Right cardiac atrium (tissue), 5 donors: Measurements from ENCODE around the gene KRT16. TPM values are rescaled to one million over a fixed set of nuclear protein-coding genes. Genes with fewer than 3 reads are reported as not detected.
"Not testable (repeated sequence)": the region's sequence is repeated elsewhere in the genome, so short reads cannot be mapped to it uniquely, and the experiment has no call there.

Source experiments
- ATAC-seq, 2 donors: fragments of 200-7000 bp; cut with Tn5 transposase; one replicate each; pipeline versions ENCODE4 v1.8.0 to v1.9.1; 2020; ENCODE audit warnings: moderate library complexity in 2 of 2, mild to moderate bottlenecking in 1 of 2
- DNase-seq, 3 donors: peaks; one replicate each; pipeline ENCODE4 v3.0.0-alpha.2; 2020
- H3K27ac ChIP-seq: one replicate; pipeline ENCODE4 v1.5.1; 2013; ENCODE audit warnings: mild to moderate bottlenecking, low read length, control low read depth, moderate library complexity
- H3K27me3 ChIP-seq: one replicate; pipeline ENCODE4 v1.6.1; 2013; ENCODE audit not compliant: control insufficient read depth, insufficient read depth
- H3K4me1 ChIP-seq: one replicate; pipeline ENCODE4 v1.6.1; 2013; ENCODE audit warnings: low read length; ENCODE audit not compliant: control insufficient read depth, insufficient read depth
- H3K4me3 ChIP-seq: one replicate; pipeline ENCODE4 v1.5.1; 2013; ENCODE audit warnings: low read length, control low read depth
- H3K9me3 ChIP-seq: one replicate; pipeline ENCODE4 v1.6.1; 2013; ENCODE audit warnings: low read length; ENCODE audit not compliant: control insufficient read depth
- WGBS: extraction: QIAGEN DNeasy Blood & Tissue Kit; methylation state at CpG from one replicate; pipeline ENCODE4 v1.1.7; 2013; 5-methylcytosine and 5-hydroxymethylcytosine counted together
- intact Hi-C, 4 donors: fragments of 100-400 bp; cut with DNase I; formaldehyde crosslinking; loops; one replicate each; pipeline versions ENCODE4 v1.11.0 to v1.14.0; 2022 to 2023
- polyA plus RNA-seq: library from polyadenylated mRNA; stranded (reverse); fragments of 200-250 nt; gene quantifications from one replicate; pipeline ENCODE4 v1.2.3, GENCODE V29; 2013
- total RNA-seq, 4 donors: library from RNA; stranded (reverse); fragmentation: NEBNext Ultra II Directional; extraction: Animal tissue kit (Norgen Biotek cat#: 25700); gene quantifications; one replicate each; pipeline ENCODE4 v1.2.1, GENCODE V29; 2021
- donor health status: healthy with polysubstance abuse.
- donor health status: DM: no; HTN: yes; CAD: no.
- donor health status: DM: no; HTN: no; CAD: no.
- donor health status: DM: no; HTN: yes; CAD: no; lungs with severe emphysema.
- donor health status: DM: yes; HTN: yes; CAD: no.

KRT16 gene
- total and polyA plus RNA-seq, 5 donors, result 0.27 TPM; not detected in 4

DNA sequence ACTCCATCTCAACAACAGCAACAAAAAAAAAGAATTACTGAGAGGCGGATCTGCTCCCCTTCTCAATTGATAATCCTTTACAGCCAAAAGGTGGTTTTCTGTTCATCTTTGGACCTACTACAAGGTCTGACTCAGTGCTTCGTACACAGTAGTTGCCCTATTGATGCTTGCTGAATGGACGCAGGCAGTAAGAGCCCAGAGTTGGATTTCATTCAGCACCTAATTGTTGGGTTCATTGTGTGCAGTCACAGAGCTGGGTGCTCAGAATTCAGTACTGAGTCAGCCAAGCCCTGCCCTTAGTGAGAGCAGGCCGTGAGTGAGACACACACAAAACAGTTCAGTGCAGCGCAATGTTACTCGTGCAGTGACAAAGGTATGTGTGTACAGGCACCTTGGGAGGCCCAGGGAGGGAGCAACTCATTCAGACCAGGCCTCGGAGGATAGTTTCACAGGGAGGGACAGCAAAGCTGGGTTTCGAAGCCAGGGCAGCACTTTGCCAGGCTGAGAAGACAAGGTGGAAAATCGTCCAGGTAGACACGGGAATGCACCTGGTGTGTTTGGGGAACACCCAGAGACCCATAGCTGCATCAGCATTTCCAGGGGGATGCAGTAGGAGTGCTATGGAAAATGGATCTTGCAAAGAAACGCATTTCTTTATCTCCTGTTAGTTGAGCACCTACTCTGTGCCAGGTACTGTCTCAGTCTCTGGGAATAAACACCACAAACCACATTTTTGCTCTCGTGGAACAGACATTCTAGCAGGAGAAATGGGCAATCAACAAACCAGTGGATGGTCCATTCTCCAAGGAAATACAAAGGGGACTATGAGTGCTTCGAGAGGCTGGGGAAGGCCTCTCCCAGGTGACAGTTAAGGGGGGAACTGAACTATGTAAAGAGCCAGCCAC, 29.9 kb upstream of the KRT16 start:
- 83% methylated on average over 13 of the region's 13 CpGs for WGBS
- Histone ChIP-seq H3K4me3 (no peak overlapping the region), H3K27me3 (no peaks in the 10 kb centered on the region), H3K27ac (no peak overlapping the region), H3K9me3 (no peaks in the 10 kb centered on the region), H3K4me1 (peaks cover 3% of the 10 kb centered on the region)
- peak in 1 of 3 donors; percentile 13 for DNase-seq
- ATAC-seq, result no peak
- intact Hi-C loops, result no loop called here

DNA sequence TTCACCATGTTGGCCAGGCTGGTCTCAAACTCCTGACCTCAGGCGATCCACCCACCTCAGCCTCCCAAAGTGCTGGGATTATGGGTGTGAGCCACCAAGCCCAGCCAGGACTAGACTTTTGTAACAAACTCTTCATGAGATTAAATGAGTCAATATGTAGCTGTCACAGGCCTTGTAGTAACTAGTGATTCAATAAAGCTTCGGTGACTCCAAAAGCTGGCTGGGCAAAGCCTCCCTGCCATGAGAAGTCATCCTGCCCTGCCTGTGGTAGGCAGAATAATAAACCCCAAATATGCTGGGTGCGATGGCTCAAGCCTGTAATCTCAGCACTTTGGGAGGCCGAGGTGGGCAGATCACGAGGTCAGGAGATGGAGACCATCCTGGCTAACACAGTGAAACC, 28.0 kb upstream of the KRT16 start:
- intact Hi-C loops, H3K9me3 ChIP-seq, H3K27me3 ChIP-seq, ATAC-seq, H3K4me1 ChIP-seq, DNase-seq, H3K4me3 ChIP-seq, H3K27ac ChIP-seq: not testable (repeated sequence)
- 95% methylated on average over 5 of the region's 5 CpGs for WGBS

DNA sequence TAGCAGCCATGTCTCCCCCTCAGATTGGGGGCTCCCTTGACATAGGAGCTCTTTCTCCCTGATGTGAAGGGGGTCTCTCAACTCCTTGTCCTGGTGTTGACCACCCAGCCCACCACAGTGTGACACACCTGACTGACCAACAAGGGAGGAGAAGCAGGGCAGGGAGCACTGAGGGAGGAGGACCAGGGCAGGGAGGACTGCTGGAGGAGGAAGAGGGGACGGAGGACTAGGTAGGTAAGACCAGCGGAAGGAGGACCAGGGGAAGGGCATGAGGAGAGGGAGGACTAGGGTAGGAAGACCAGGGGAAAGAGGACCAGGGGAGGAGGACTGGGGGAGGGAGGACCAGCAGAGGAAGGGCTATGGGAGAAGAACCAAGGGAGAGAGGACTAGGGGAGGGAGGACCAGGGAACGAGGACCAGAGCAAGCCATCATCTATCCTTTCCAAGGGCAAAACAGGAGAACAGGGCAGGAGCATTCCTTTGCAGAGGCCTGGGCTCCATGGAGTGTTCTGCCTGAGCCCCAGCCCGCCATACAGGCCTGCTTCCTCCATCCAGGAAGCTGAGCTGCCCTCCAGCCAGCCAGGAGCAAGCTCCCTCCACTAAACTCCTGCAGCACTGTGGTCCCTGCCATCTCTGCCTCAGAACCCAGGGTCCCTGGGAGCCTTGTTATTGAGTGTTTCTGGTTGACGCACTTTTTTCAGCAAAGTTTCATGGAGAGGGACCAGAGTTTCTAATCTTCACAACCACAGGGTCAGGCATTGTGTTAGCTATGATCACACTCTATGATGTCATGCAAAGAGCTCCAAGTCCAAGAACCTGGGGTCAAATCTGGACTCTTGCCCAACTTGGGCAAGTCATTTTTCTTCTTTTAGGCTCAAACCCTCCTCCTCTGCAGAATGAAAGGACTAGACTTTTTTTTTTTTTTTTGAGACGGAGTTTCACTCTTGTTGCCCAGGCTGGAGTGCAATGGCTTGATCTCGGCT, 27.2 kb upstream of the KRT16 start:
- no peaks in the 10 kb centered on the region for H3K9me3 ChIP-seq
- no peak overlapping the region for H3K27ac ChIP-seq
- H3K4me3 ChIP-seq, result no peak overlapping the region
- DNase-seq (peak in 1 of 3 donors; percentile 13), ATAC-seq (no peak)
- H3K27me3 ChIP-seq, result no peaks in the 10 kb centered on the region
- 88% methylated on average over 7 of the region's 7 CpGs for WGBS
- intact Hi-C loops, result no loop called here
- peaks cover 7% of the 10 kb centered on the region for H3K4me1 ChIP-seq

- WGBS, result 81% methylated on average over 6 of the region's 6 CpGs
- ATAC-seq, result no peak
These were observed 26.4 kb upstream of the KRT16 start for GRCh38 chr17:41638941-41639340.

GRCh38 chr17:41638194-41638593, 25.6 kb upstream of the KRT16 start:
- Histone ChIP-seq H3K9me3 (no peaks in the 10 kb centered on the region), H3K4me3 (no peak overlapping the region), H3K27ac (no peak overlapping the region), H3K27me3 (no peaks in the 10 kb centered on the region), H3K4me1 (peaks cover 7% of the 10 kb centered on the region)
- no peak for ATAC-seq
- peak in 1 of 3 donors; percentile 6 for DNase-seq
- intact Hi-C loops, result no loop called here
- 80% methylated on average over 5 of the region's 5 CpGs for WGBS

More at GRCh38 chr17:41638941-41639340, 26.4 kb upstream of the KRT16 start:
- Histone ChIP-seq H3K4me3 (no peak overlapping the region), H3K4me1 (peaks cover 7% of the 10 kb centered on the region), H3K27ac (no peak overlapping the region), H3K27me3 (no peaks in the 10 kb centered on the region), H3K9me3 (no peaks in the 10 kb centered on the region)
- peak in 1 of 3 donors; percentile 38 for DNase-seq
- intact Hi-C loops, result no loop called here

DNA sequence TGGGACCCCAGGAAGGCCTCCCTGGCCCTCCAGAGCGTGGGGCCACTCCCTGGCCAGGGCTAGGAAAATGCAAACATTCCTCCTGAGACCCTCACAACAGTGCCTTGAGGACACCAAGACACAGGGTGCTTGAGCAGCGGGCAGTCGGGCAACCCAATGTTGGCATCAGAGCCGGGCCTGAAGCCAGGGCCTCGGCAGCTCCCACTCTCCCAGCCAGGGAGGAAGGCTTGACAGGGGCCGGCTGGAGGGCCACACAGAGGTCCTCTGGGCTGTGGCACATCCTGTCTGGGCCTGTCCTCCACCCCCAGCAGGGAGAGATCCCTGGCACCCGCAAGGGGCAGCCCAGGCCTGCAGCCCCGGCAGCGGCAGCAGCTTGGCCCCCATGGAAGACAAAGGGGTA, 24.1 kb upstream of the KRT16 start:
- DNase-seq (peak in 1 of 3 donors; percentile 33), ATAC-seq (no peak)
- peaks cover 7% of the 10 kb centered on the region for H3K4me1 ChIP-seq
- intact Hi-C loops, result no loop called here
- WGBS, result 82% methylated on average over 9 of the region's 9 CpGs
- no peak overlapping the region for H3K27ac ChIP-seq
- H3K9me3 ChIP-seq, result no peaks in the 10 kb centered on the region
- no peak overlapping the region for H3K4me3 ChIP-seq
- no peaks in the 10 kb centered on the region for H3K27me3 ChIP-seq

DNA sequence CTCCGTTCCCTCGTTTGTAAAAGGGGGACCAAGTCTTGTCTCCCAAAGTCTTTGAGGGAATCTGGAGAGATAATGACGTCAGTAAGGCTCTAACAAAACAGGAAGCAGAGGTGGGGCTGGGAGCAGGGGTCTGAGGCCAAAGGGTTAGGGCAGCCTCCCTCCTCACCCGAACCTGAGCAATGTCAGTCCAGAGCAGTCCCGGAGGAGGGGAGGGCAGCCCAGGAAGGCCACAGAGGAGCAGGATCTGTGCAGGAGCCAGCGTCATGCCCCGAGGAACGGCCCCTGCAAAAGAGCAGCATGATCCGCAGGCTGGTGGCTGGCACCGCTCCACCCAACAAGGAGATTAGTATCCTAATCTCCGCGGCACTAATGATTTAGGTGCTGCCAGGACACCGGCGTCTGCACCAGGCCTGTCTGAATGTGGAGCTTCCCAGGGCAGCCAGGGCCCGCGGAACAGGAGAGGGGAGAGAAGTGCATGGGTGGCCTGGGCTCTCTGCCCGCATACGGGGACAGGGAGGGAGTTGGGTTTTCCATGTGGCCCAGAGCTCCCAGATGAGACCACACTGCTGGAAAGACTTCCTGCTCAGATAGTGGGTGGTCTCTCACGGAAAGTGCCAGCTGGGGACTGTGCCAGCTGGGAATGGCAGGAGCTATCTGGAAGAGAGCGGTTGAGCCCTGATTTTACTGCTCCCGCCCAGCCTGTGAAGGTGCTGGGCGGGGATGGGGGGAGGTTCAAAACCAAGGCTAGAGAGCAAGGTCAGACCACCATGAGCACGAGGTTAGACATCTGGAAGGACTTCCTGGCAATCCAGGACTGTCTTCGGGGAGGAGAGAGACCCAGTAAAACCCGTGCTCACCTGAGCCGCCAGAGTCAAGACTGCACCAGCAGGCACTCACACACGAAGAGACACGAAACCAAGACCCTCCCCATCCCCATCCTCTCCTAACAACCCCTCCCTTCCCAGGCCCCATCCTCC, 22.8 kb upstream of the KRT16 start:
- Histone ChIP-seq H3K27ac (no peak overlapping the region), H3K27me3 (no peaks in the 10 kb centered on the region), H3K4me3 (no peak overlapping the region), H3K9me3 (no peaks in the 10 kb centered on the region), H3K4me1 (peaks cover 7% of the 10 kb centered on the region)
- DNase-seq (peak; percentile 44 to 78 (median 78)), ATAC-seq (peak; percentile 48 to 55)
- 33% methylated on average over 28 of the region's 28 CpGs for WGBS
- intact Hi-C loops, result no loop called here

GRCh38 chr17:41634639-41635038, 22.1 kb upstream of the KRT16 start:
- peaks cover 7% of the 10 kb centered on the region for H3K4me1 ChIP-seq
- intact Hi-C loops, result no loop called here
- H3K27ac ChIP-seq, result no peak overlapping the region
- ATAC-seq (peak in 1 of 2 donors; percentile 11), DNase-seq (peak in 1 of 3 donors; percentile 25)
- H3K4me3 ChIP-seq, result no peak overlapping the region
- WGBS, result 46% methylated on average over 7 of the region's 7 CpGs
- H3K27me3 ChIP-seq, result no peaks in the 10 kb centered on the region
- no peaks in the 10 kb centered on the region for H3K9me3 ChIP-seq

- ATAC-seq, result no peak
- H3K27ac ChIP-seq, result no peak overlapping the region
- peaks cover 7% of the 10 kb centered on the region for H3K4me1 ChIP-seq
- no peaks in the 10 kb centered on the region for H3K9me3 ChIP-seq
- intact Hi-C loops, result no loop called here
- peak in 1 of 3 donors; percentile 29 for DNase-seq
- H3K4me3 ChIP-seq, result no peak overlapping the region
- H3K27me3 ChIP-seq, result no peaks in the 10 kb centered on the region
- WGBS, result 89% methylated on average over 14 of the region's 14 CpGs
These were observed 21.1 kb upstream of the KRT16 start for GRCh38 chr17:41633556-41634199.
